HG03469 (cell line): Measurements from ENCODE around the gene METTL15.
"Not testable (repeated sequence)": the region's sequence is repeated elsewhere in the genome, so short reads cannot be mapped to it uniquely, and the experiment has no call there.

Experiments
- ATAC-seq: cut with Tn5 transposase; IDR thresholded peaks from one replicate; pipeline ENCODE4 v1.9.1; 2021; ENCODE audit warnings: mild to moderate bottlenecking, moderate library complexity, moderate number of reproducible peaks; ENCODE audit not compliant: unreplicated experiment

METTL15 gene

GRCh38 chr11:28108958-28109357, 770 bp downstream of the METTL15 start:
- no peak for ATAC-seq

DNA sequence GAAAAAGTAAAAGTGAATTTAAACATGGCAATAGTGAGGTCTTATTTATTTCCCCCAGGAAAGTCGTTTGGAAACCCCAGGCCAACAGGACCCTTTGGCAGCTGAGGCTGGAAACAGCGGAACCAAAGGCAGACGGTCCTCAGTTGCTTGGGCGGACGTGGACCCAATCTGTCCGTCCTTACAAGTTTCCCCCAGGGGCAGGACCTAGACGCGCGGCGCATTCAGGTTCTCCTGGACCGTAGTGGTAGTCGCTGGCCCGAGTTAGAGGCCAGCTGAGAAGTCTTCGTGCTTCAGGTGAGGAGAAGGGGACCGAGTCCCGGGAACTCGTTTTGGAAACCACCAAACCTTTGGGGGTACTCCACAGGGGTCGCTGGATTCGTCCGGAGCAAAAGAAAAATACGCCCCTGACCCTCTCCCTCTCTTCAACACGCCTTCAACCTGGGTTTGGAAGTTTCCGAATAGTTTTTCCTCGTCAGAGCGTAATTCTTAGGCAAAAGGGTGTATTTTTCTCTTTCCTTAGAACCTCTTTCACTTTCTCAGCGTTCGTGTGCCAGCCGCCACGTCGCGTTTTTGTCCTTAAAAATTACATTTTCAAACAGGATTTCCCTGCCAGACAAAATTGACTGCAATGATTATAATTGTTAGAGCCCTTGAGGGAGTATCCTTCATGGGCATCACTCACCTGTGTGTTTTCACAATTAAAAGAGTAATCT, 2.1 kb downstream of the METTL15 start:
- ATAC-seq = peak; percentile 23

GRCh38 chr11:28110821-28111200, 2.6 kb downstream of the METTL15 start:
- no peak for ATAC-seq

- no peak for ATAC-seq
Observed at GRCh38 chr11:28114116-28114515, 5.9 kb downstream of the METTL15 start.

- no peak for ATAC-seq
Observed at GRCh38 chr11:28114731-28115130, 6.5 kb downstream of the METTL15 start.

DNA sequence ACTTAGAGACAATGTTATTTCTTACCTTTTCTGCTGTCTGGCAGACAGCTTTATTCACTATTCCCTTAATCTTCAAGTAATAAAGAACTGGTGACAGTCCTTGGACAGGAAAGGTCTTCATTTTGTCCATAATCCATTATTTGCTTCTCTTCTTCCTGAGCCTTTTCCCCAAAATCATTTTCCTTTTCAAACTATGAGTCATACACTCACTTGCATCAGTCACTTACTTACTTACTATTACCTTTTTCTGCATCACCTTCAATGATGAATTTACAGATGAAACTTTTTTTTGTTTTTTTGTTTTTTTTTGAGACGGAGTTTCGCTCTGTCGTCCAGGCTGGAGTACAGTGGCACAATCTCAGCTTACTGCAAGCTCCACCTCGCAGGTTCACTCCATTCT, 9.5 kb downstream of the METTL15 start:
- no peak for ATAC-seq

GRCh38 chr11:28123151-28123581, 15.0 kb downstream of the METTL15 start:
- ATAC-seq = no peak

GRCh38 chr11:28132548-28132947, 24.4 kb downstream of the METTL15 start:
- no peak for ATAC-seq

- ATAC-seq = no peak
Observed at GRCh38 chr11:28133146-28133545, 25.0 kb downstream of the METTL15 start.

DNA sequence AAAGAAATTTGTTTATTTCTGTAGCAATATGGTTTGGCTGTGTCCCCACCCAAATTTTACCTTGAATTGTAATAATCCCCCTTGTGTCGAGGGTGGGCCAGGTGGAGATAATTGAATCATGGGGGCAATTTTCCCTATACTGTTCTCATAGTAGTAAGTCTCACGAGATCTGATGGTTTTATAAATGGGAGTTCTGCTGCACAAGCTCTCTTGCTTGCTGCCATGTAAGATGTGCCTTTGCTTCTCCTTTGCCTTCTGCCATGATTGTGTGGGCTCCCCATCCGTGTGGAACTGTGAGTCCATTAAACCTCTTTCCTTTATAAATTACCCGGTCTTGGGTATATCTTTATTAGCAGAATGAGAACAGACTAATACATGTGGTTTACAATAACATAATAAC, 28.0 kb downstream of the METTL15 start:
- ATAC-seq = not testable (repeated sequence)

DNA sequence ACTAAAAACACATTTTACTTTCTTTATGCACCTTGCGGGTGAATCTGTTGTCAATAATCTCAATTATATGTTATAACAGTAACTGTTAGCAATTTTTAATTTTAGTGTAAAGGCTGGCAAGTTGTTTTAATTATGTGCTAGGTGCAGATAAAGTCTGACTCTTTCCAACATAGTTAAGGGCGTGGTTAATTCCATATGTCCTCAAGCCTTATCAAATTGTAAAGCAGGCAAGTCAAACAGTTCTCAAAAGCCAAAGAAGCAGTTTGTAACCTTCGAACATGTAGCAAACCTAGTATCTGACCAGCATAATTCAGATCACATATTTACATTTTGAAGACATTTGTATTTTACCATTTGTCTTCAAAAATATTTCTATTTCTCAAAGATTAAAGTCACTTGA, 29.2 kb downstream of the METTL15 start:
- ATAC-seq = no peak

- no peak for ATAC-seq
Observed at GRCh38 chr11:28137832-28138231, 29.6 kb downstream of the METTL15 start.

GRCh38 chr11:28139841-28140415, 31.7 kb downstream of the METTL15 start:
- no peak for ATAC-seq

- ATAC-seq = no peak
Observed at GRCh38 chr11:28140689-28141455, 32.7 kb downstream of the METTL15 start.

DNA sequence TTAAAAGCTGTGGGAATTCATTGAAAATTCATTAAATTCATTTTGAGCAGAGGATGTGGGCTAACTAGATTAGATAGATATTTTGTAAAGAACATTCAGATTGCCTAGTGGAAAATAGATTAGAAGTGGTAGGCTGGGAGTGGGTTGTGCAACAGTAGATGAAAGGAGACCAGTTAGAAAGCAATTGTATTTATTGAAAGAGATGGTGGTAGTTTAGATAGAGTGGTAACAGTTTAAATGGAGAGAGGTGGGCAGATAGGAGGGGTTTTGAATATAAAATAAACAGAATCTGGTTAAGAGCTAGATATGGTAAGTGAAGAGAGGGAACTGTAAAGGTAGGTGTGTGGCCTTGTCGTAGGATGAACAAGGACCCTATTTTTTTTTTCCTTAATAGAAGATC, 34.5 kb downstream of the METTL15 start:
- no peak for ATAC-seq

DNA sequence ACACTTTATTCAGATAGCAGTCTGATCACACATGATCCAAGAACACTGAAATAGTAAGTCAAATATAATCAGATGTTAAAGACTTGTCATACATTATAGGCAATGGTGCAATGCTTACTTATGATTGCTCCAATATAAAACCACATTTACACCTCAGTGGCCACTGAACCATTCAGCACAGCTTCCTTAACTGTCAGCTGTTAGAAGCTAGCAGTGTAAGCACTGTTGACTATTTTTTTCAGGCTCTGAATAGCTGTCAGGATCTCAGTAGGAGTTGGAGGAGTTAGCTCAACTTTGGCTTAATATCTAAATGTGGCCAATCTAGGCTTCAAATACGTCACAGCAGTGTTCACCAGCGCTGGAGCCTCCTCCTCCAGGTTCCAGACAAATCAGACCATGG, 36.6 kb downstream of the METTL15 start:
- no peak for ATAC-seq

GRCh38 chr11:28146123-28146751, 38.0 kb downstream of the METTL15 start:
- ATAC-seq = no peak

DNA sequence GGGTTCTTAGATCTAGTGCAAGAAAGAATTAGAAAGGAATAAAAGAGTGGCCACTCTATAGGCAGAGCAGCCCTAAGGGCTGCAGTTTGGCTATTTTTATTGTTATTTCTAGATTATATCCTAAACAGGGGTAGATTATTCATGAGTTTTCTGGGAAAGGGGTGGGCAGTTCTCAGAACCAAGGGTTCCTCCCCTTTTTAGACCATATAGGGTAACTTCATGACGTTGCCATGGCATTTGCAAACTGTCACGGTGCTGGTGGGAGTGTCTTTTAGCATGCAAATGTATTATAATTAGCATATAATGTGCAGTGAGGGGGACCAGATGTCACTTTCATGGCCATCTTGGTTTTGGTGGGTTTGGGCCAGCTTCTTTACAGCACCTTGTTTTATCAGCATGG, 44.6 kb downstream of the METTL15 start:
- ATAC-seq = no peak

DNA sequence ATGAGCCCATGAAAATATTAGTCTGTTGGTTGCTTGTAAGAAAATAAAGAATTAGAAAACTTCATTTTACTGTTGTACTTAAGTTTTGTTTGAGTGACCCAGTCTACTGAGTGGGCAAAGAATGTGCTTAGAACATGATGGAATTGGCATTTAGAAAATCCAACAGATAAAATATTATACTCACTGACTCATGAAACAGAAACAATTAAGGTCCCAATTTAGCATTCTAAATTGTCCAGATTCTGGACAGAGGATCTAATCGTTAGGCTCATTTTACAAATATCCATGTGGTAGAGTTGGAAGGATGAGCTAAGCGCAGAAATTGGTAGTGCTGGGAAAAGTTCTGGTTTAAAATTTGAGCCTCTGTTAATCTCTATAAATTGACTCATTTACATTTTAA, 45.4 kb downstream of the METTL15 start:
- no peak for ATAC-seq

- ATAC-seq = no peak
Observed at GRCh38 chr11:28168718-28169117, 60.5 kb downstream of the METTL15 start.

DNA sequence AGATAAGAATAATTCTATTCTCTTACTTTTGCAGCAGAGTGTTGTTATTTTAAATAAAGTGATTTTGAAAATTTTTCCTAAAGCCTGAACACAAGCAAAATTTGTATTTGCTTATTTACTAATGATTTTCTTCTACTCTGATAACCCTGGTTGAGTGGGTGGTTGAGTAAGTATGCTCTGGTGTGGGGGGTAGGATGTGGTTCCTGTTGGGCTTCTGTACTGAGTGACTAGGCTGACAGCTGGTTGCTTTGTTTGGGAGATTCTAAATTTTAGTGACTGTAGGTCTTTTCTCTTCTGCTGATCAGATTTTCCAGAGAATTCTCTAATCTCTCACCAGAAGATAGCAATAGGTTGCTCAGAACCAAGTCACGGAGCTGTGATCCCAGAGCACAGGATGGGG, 61.6 kb downstream of the METTL15 start:
- ATAC-seq = peak; percentile 58

DNA sequence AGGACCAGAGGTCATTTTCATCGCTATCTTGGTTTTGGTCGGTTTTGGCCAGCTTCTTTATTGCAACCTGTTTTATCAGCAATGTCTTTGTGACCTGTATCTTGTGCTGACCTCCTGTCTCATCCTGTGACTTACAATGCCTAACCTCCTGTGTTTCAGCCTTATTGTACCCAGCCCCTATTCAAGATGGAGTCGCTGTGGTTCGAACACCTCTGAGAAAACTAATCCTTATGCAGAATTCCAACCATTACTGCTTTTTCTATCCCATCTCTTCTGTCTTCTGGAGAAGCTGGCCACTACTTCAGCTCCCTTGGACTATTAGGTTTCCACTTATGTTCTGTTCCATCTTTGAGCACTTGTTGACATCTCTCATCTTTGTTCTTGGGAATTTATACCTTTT, 62.6 kb downstream of the METTL15 start:
- ATAC-seq = no peak
